Measurements from ENCODE around the gene MYH7. TPM values are rescaled to one million over a fixed set of nuclear protein-coding genes. Genes with fewer than 3 reads are reported as not detected.

Gene MYH7
- total RNA-seq, 1 donor from 2014 or later = 0.12 TPM

DNA sequence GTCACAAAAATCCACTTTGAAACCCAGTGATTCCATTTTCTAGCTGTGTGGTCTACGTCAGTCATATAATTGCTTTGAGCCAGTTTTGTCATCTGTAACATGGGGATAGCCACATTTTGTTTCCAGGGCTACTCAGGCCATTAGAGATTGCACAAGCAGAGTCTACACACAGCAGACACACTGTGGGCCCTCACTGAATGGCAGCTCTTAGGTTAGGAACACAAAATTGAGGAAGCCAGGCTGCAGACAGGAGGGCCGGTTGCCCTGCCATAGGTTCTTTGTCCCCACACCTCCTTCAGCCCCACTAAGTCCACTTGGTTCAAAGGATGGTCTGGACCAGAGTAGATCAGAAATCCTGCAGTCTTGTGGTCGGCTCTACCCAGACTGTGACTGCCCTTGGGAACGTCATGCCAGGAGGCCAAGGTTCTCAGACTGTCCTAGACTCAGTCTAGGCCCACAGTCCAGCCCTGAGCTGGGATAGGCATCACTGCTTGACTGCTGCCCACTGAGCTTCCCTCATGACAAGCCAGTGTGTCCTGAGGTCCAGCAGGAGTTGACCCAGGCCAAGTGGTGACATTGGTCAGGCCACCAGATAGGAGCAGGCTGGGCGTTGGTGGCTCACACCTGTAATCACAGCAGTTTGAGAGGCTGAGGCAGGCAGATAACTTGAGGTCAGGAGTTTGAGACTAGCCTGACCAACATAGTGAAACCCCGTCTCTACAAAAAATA, 3.8 kb upstream of the MYH7 start:
- DNase-seq (no peak), ATAC-seq (no peak)
- intact Hi-C loops (cut with DNase I) = no loop called here

DNA sequence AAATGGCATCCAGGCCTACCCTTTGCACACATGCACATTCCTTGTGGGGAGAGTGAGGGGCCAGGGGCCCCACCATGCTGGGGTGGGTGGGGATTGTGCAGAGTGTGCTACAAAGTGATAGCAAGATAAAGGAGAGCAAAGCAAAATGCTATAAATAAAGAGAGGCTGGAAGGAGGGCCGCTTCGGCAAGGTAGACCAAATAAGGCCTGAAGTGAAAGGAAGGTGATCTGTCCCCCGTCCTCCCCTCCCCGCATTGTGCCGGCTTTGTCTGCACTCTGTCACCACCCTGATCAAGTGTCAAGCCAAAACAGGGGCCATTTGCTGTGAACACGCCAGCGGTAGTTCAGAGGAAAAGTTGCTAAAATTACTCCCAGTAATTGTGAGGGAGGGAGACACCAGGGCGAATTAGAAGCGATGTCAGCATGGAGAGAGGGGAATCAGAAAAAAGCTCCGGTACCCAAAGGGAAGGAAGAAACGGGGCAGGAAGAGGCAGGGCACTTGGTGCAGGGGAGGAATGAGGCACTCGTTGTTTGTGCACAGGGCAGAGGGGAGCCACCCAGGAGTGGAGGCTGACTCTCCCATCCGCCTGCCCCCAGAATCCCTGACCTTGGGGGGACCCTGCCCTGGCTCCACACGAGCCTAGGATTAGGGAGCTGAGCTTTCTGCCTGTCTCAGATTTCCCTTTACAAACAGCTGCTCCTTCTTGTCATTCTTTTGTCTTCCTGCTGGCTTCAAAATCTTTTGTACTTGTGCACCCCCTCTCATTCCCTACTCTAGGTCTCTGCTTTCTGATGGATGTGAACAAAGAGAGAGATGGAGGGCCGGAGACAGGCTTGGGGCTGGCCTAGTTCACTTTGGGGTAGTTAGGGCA, 2.9 kb upstream of the MYH7 start:
- H3K27ac ChIP-seq = no peak overlapping the region
- intact Hi-C loops (cut with DNase I) = no loop called here
- DNase-seq (no peak), ATAC-seq (no peak)
- no peaks in the 10 kb centered on the region for H3K36me3 ChIP-seq
- no peaks in the 10 kb centered on the region for H3K4me1 ChIP-seq
- H3K9me3 ChIP-seq = no peaks in the 10 kb centered on the region
- TF ChIP-seq, protein P1, sequence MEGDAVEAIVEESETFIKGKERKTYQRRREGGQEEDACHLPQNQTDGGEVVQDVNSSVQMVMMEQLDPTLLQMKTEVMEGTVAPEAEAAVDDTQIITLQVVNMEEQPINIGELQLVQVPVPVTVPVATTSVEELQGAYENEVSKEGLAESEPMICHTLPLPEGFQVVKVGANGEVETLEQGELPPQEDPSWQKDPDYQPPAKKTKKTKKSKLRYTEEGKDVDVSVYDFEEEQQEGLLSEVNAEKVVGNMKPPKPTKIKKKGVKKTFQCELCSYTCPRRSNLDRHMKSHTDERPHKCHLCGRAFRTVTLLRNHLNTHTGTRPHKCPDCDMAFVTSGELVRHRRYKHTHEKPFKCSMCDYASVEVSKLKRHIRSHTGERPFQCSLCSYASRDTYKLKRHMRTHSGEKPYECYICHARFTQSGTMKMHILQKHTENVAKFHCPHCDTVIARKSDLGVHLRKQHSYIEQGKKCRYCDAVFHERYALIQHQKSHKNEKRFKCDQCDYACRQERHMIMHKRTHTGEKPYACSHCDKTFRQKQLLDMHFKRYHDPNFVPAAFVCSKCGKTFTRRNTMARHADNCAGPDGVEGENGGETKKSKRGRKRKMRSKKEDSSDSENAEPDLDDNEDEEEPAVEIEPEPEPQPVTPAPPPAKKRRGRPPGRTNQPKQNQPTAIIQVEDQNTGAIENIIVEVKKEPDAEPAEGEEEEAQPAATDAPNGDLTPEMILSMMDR (IDR thresholded peaks at IDR 0.05) = no peak
- no peak overlapping the region for H3K4me3 ChIP-seq
- no peaks in the 10 kb centered on the region for H3K27me3 ChIP-seq

More for the DNA sequence above, 3.8 kb upstream of the MYH7 start:
- Histone ChIP-seq H3K4me1 (no peaks in the 10 kb centered on the region), H3K9me3 (no peaks in the 10 kb centered on the region), H3K36me3 (no peaks in the 10 kb centered on the region), H3K27ac (no peak overlapping the region), H3K4me3 (no peak overlapping the region), H3K27me3 (no peaks in the 10 kb centered on the region)
- TF ChIP-seq, protein P1 (IDR thresholded peaks at IDR 0.05) = no peak

DNA sequence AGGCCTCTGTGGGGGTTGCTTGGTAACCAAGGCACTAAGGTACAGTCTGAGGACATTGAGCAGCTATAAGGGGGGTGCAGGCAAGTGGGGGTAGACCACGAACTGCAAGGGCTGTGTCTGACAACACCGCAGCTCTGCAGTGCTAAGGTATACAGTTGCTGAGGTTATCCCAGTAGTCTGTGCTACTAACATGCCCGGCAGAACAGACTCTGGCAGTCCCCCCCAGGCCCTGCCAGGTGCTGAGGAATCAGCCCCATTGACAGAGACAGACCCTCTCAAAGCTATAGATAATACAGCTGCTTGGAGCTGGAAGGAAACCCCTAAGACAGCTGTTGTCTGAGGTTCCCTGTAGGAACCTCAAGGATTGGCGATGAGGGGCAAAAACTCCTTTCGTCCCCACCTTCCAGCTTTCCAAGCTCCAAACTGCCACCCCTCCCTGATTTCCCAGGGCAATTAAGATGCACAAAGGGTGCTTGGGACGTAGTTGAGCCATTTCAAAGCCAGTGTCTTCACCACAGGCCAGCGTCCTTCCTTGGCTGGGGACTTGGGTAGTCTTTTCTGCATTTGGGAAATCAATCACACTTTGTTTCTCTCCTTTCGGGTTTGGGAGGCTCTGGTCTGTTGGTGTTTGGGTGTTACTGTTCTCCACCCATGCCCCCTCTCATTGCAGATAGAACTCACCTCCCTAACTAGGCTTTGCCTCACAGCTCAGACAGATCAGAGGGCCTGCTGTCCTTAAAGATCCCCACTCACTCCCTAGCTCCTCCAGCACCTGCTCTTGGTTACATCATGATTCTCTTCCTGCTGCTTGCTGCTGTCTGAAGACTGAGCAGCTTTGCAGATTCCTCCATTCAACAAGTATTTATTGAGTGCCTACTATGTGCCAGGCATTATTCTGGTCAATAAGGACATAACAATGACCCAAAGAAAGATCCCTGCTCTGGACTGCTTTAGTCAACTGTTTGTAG, 2.0 kb upstream of the MYH7 start:
- DNase-seq (no peak), ATAC-seq (no peak)

DNA sequence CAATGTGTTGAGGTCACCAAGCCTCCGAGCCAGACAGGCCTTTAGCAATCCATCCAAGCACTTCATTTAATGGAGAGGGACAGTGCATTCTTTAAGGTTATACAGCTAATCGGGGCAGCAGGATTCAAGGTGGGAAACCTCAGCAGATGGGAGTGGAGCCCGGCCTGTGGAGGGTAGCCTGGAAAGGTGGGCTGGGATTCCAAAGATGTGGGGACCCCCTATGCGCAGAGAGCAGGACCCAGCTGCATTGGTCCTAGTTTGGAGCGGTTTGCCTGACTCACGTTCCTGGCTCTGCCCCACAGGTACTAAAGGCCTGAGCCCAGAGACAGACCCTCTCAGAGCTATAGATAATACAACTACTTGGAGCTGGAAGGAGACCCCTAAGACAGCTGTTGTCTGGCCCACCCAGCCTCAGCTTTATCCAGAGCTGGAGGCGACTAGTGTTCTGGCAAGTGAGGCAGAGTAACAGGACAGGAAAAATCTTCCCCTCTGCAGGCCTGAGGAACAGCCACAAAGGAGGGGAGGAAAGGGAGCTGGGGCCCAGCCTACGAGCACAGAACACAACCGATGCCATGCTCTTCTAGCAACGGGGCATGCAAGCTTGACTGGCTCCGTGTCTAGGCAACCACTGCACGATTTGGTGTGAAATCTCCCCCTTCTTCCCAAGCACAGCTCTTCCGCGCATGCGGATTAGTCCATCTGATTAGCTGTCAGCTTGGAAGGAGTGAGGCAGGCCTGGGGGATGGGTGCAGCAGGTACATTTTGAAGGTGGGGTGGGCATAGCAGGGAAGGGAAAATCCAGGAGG, 1.1 kb upstream of the MYH7 start:
- intact Hi-C loops (cut with DNase I) = no loop called here
- ATAC-seq = no peak
- H3K36me3 ChIP-seq = no peaks in the 10 kb centered on the region
- no peaks in the 10 kb centered on the region for H3K9me3 ChIP-seq
- H3K27me3 ChIP-seq = no peaks in the 10 kb centered on the region
- H3K4me3 ChIP-seq = no peak overlapping the region
- DNase-seq = no peak
- no peak overlapping the region for H3K27ac ChIP-seq
- TF ChIP-seq, protein P1 (IDR thresholded peaks at IDR 0.05) = no peak
- no peaks in the 10 kb centered on the region for H3K4me1 ChIP-seq

More for the DNA sequence above, 2.0 kb upstream of the MYH7 start:
- Histone ChIP-seq H3K36me3 (no peaks in the 10 kb centered on the region), H3K27me3 (no peaks in the 10 kb centered on the region), H3K27ac (no peak overlapping the region), H3K4me1 (no peaks in the 10 kb centered on the region), H3K9me3 (no peaks in the 10 kb centered on the region), H3K4me3 (no peak overlapping the region)
- TF ChIP-seq, protein P1 (IDR thresholded peaks at IDR 0.05) = no peak
- intact Hi-C loops (cut with DNase I) = no loop called here

Measured in upper lobe of right lung (tissue), 1 donor.